BLaER1 treated with 17β-estradiol and CSF1 and Interleukin-3, amounts not matched to agents 10 nM and 100 nM (cell line): ENCODE data around the gene FMR1.

Experiments used
- H3K27ac ChIP-seq, 11 experiments: shearing (Covaris generic); formaldehyde crosslinking; 2 replicates each; pipeline ENCODE4 v1.8.1; 2022
- H3K27me3 ChIP-seq, 11 experiments: shearing (Covaris generic); formaldehyde crosslinking; 2 replicates each; pipeline ENCODE4 v1.8.1; 2022
- H3K36me3 ChIP-seq, 11 experiments: shearing (Covaris generic); formaldehyde crosslinking; 2 replicates each; pipeline ENCODE4 v1.8.1; 2022
- H3K4me1 ChIP-seq, 10 experiments: shearing (Covaris generic); formaldehyde crosslinking; 2 replicates each; pipeline ENCODE4 v1.8.1; 2022
- H3K4me2 ChIP-seq, 11 experiments: shearing (Covaris generic); formaldehyde crosslinking; 2 replicates each; pipeline ENCODE4 v1.8.1; 2022
- H3K4me3 ChIP-seq, 10 experiments: shearing (Covaris generic); formaldehyde crosslinking; 2 replicates each; pipeline ENCODE4 v1.8.1; 2022
- H3K9ac ChIP-seq, 11 experiments: shearing (Covaris generic); formaldehyde crosslinking; 2 replicates each; pipeline ENCODE4 v1.8.1; 2022
- H3K9me3 ChIP-seq, 11 experiments: shearing (Covaris generic); formaldehyde crosslinking; replicated peaks in 1 of 11; 2 replicates each; pipeline ENCODE4 v1.8.1; 2022
- H4K20me1 ChIP-seq, 11 experiments: shearing (Covaris generic); formaldehyde crosslinking; 2 replicates each; pipeline ENCODE4 v1.8.1; 2022
- Cebpa-rat ChIP-seq, 11 experiments: shearing (Covaris generic); IDR thresholded peaks; 2 replicates each; pipeline ENCODE4 v1.8.1; 2022

FMR1 gene

GRCh38 chrX:147923605-147924004 lies 11.9 kb downstream of the FMR1 start:
- Histone ChIP-seq H3K27me3 (peaks cover 27 to 91% (median 73%) of the 10 kb centered on the region in 11 experiments), H3K36me3 (peaks cover 12 to 53% (median 22%) of the 10 kb centered on the region in 11 experiments; a peak in 17 of 22 replicates), H3K9me3 (0 out of 22 replicates have a peak, but pooled peaks cover 0 to 4% (median 0%) of the 10 kb centered on the region in 11 experiments), H3K4me1 (peaks cover 0 to 11% (median 6%) of the 10 kb centered on the region in 10 experiments; a peak in 17 of 20 replicates), H3K4me2 (no peak overlapping the region), H3K27ac (no peak overlapping the region), H3K4me3 (no peak overlapping the region), H4K20me1 (peaks cover 5 to 78% (median 31%) of the 10 kb centered on the region in 11 experiments; a peak in 17 of 22 replicates), H3K9ac (no peak overlapping the region)
- TF ChIP-seq Cebpa-rat (IDR thresholded peaks at IDR 0.05): no peak

- no peak overlapping the region for H3K4me3 ChIP-seq
- H4K20me1 ChIP-seq: peaks cover 0 to 49% (median 6%) of the 10 kb centered on the region in 11 experiments; a peak in 6 of 22 replicates
- peaks cover 18 to 84% (median 57%) of the 10 kb centered on the region in 11 experiments; a peak in 20 of 22 replicates for H3K27me3 ChIP-seq
- no peak overlapping the region for H3K27ac ChIP-seq
- no peaks in the 10 kb centered on the region for H3K4me1 ChIP-seq
- H3K9me3 ChIP-seq: 0 out of 22 replicates have a peak, but pooled peaks cover 0 to 4% (median 0%) of the 10 kb centered on the region in 11 experiments
- no peak overlapping the region for H3K9ac ChIP-seq
- H3K4me2 ChIP-seq: no peak overlapping the region
- H3K36me3 ChIP-seq: peaks cover 18 to 89% (median 43%) of the 10 kb centered on the region in 11 experiments; a peak in 19 of 22 replicates
- TF ChIP-seq Cebpa-rat (IDR thresholded peaks at IDR 0.05): no peak
Observed at GRCh38 chrX:147927256-147927655, 15.5 kb downstream of the FMR1 start.

GRCh38 chrX:147933815-147934214 lies 22.1 kb downstream of the FMR1 start:
- Histone ChIP-seq H4K20me1 (peaks cover 0 to 3% (median 0%) of the 10 kb centered on the region in 11 experiments; a peak in 2 of 22 replicates), H3K27ac (no peak overlapping the region), H3K36me3 (peaks cover 32 to 96% (median 66%) of the 10 kb centered on the region in 11 experiments), H3K9me3 (no peaks in the 10 kb centered on the region), H3K4me3 (no peak overlapping the region), H3K27me3 (peaks cover 15 to 88% (median 53%) of the 10 kb centered on the region in 11 experiments; a peak in 20 of 22 replicates), H3K9ac (no peak overlapping the region), H3K4me1 (no peaks in the 10 kb centered on the region), H3K4me2 (no peak overlapping the region)
- no peak for TF ChIP-seq Cebpa-rat (IDR thresholded peaks at IDR 0.05)

GRCh38 chrX:147935156-147935758 lies 23.5 kb downstream of the FMR1 start:
- Histone ChIP-seq H3K4me3 (no peak overlapping the region), H3K36me3 (peaks cover 28 to 95% (median 68%) of the 10 kb centered on the region in 11 experiments), H3K9ac (no peak overlapping the region)

GRCh38 chrX:147945286-147945685 lies 33.6 kb downstream of the FMR1 start:
- Histone ChIP-seq H3K9ac (no peak overlapping the region), H3K27ac (no peak overlapping the region), H3K4me3 (no peak overlapping the region), H3K4me1 (no peaks in the 10 kb centered on the region), H3K9me3 (no peaks in the 10 kb centered on the region), H3K27me3 (peaks cover 0 to 38% (median 5%) of the 10 kb centered on the region in 11 experiments; a peak in 7 of 22 replicates), H3K36me3 (peaks cover 27 to 89% (median 62%) of the 10 kb centered on the region in 11 experiments), H4K20me1 (no peaks in the 10 kb centered on the region), H3K4me2 (no peak overlapping the region)
- no peak for TF ChIP-seq Cebpa-rat (IDR thresholded peaks at IDR 0.05)

More at GRCh38 chrX:147935156-147935758, 23.5 kb downstream of the FMR1 start:
- H3K9me3 ChIP-seq: no peaks in the 10 kb centered on the region
- TF ChIP-seq Cebpa-rat (IDR thresholded peaks at IDR 0.05): no peak
- no peak overlapping the region for H3K27ac ChIP-seq
- peaks cover 15 to 81% (median 49%) of the 10 kb centered on the region in 11 experiments; a peak in 20 of 22 replicates for H3K27me3 ChIP-seq
- no peak overlapping the region for H3K4me2 ChIP-seq
- no peaks in the 10 kb centered on the region for H3K4me1 ChIP-seq
- no peaks in the 10 kb centered on the region; a peak in 1 of 22 replicates for H4K20me1 ChIP-seq

GRCh38 chrX:147948531-147948930 lies 36.8 kb downstream of the FMR1 start:
- Histone ChIP-seq H3K36me3 (peaks cover 23 to 59% (median 44%) of the 10 kb centered on the region in 11 experiments), H4K20me1 (no peaks in the 10 kb centered on the region), H3K27me3 (peaks cover 0 to 15% (median 5%) of the 10 kb centered on the region in 11 experiments; a peak in 6 of 22 replicates), H3K4me3 (no peak overlapping the region), H3K4me1 (no peaks in the 10 kb centered on the region), H3K9me3 (no peaks in the 10 kb centered on the region), H3K9ac (no peak overlapping the region), H3K4me2 (no peak overlapping the region), H3K27ac (no peak overlapping the region)
- TF ChIP-seq Cebpa-rat (IDR thresholded peaks at IDR 0.05): no peak

GRCh38 chrX:147950352-147950751 lies 38.6 kb downstream of the FMR1 start:
- no peak overlapping the region for H3K4me3 ChIP-seq
- H3K9me3 ChIP-seq: no peaks in the 10 kb centered on the region
- H3K4me1 ChIP-seq: no peaks in the 10 kb centered on the region
- no peak for TF ChIP-seq Cebpa-rat (IDR thresholded peaks at IDR 0.05)
- H3K27ac ChIP-seq: no peak overlapping the region
- H3K4me2 ChIP-seq: no peak overlapping the region
- peaks cover 10 to 40% (median 25%) of the 10 kb centered on the region in 11 experiments for H3K36me3 ChIP-seq
- H4K20me1 ChIP-seq: no peaks in the 10 kb centered on the region
- H3K9ac ChIP-seq: no peak overlapping the region
- peaks cover 0 to 1% (median 0%) of the 10 kb centered on the region in 11 experiments; a peak in 1 of 22 replicates for H3K27me3 ChIP-seq

GRCh38 chrX:147953976-147954375 lies 42.3 kb downstream of the FMR1 start:
- no peaks in the 10 kb centered on the region for H3K4me1 ChIP-seq
- H4K20me1 ChIP-seq: no peaks in the 10 kb centered on the region
- TF ChIP-seq Cebpa-rat (IDR thresholded peaks at IDR 0.05): no peak
- H3K36me3 ChIP-seq: peaks cover 0 to 12% (median 0%) of the 10 kb centered on the region in 11 experiments; a peak in 5 of 22 replicates
- no peak overlapping the region for H3K4me3 ChIP-seq
- H3K9me3 ChIP-seq: 0 out of 22 replicates have a peak, but pooled peaks cover 0 to 6% (median 0%) of the 10 kb centered on the region in 11 experiments
- no peak overlapping the region for H3K27ac ChIP-seq
- no peak overlapping the region for H3K9ac ChIP-seq
- H3K27me3 ChIP-seq: no peaks in the 10 kb centered on the region
- no peak overlapping the region for H3K4me2 ChIP-seq

- TF ChIP-seq Cebpa-rat (IDR thresholded peaks at IDR 0.05): no peak
- Histone ChIP-seq H4K20me1 (no peaks in the 10 kb centered on the region), H3K9ac (no peak overlapping the region), H3K27me3 (no peaks in the 10 kb centered on the region), H3K9me3 (peaks cover 0 to 13% (median 0%) of the 10 kb centered on the region in 11 experiments; a peak in 1 of 22 replicates), H3K27ac (no peak overlapping the region), H3K4me3 (no peak overlapping the region), H3K4me1 (no peaks in the 10 kb centered on the region), H3K36me3 (no peaks in the 10 kb centered on the region), H3K4me2 (no peak overlapping the region)
Observed at GRCh38 chrX:147957291-147957690, 45.6 kb downstream of the FMR1 start.
